Ovary (tissue), 9 donors: ENCODE results near the gene HMGCS2. TPM values are rescaled to one million over a fixed set of nuclear protein-coding genes. Genes with fewer than 3 reads are reported as not detected.
A peak's percentile ranks its signal among the peaks of the same experiment; 100 is the strongest.

Source experiments
- DNase-seq, 5 donors: peaks; one replicate each; pipeline ENCODE4 v3.0.0-alpha.2; 2019 to 2020
- H3K27ac ChIP-seq, 2 donors: fragments of 200-600 bp; one replicate each; pipeline versions ENCODE4 v1.5.1 to v1.8.0; 2019 to 2022
- H3K27me3 ChIP-seq: fragments of 200-600 bp; one replicate; pipeline ENCODE4 v1.8.0; 2022
- H3K36me3 ChIP-seq: fragments of 200-600 bp; sonication (generic); one replicate; pipeline ENCODE4 v1.5.1; 2019
- H3K4me1 ChIP-seq: one replicate; pipeline ENCODE4 v1.8.1; 2013; ENCODE audit warnings: mild to moderate bottlenecking, moderate library complexity; ENCODE audit not compliant: insufficient read depth
- H3K4me3 ChIP-seq: fragments of 200-600 bp; sonication (generic); one replicate; pipeline ENCODE4 v1.5.1; 2017
- H3K9me3 ChIP-seq, 2 donors: fragments of 200-600 bp in 1 of 2; sonication (generic) in 1 of 2; one replicate each; pipeline versions ENCODE4 v1.5.1 to v1.8.1; 2013 to 2019; ENCODE audit warnings: mild to moderate bottlenecking in 1 of 2, moderate library complexity in 1 of 2
- CTCF ChIP-seq, 3 donors: fragments of 450-650 bp in 2 of 3; fragments of 200-600 bp in 1 of 3; IDR thresholded peaks; one replicate each; pipeline versions ENCODE4 v1.5.1 to v1.8.0; 2016 to 2022; ENCODE audit warnings: antibody characterized with exemption in 3 of 3, mild to moderate bottlenecking in 1 of 3
- EP300 ChIP-seq: sonication (generic); formaldehyde crosslinking; IDR thresholded peaks from one replicate; pipeline ENCODE4 v1.6.1; 2017; ENCODE audit warnings: antibody characterized with exemption
- POLR2A ChIP-seq: fragments of 450-650 bp; IDR thresholded peaks from one replicate; pipeline ENCODE4 v1.6.1; 2017; ENCODE audit warnings: antibody characterized with exemption, mild to moderate bottlenecking, moderate library complexity
- WGBS, 3 donors: extraction: QIAGEN DNeasy Blood & Tissue Kit in 1 of 3; methylation state at CpG; one replicate each; pipeline versions ENCODE4 v1.1.5 to v1.1.7; 2013 to 2017; 5-methylcytosine and 5-hydroxymethylcytosine counted together
- intact Hi-C, 4 donors: fragments of 100-400 bp; cut with DNase I; formaldehyde crosslinking; loops; one replicate each; pipeline versions ENCODE4 v1.11.0 to v1.15.1; 2022 to 2023
- polyA plus RNA-seq, 2 donors: library from polyadenylated mRNA; stranded (reverse); fragments of 200-250 nt in 1 of 2; fragments of 350-450 nt in 1 of 2; fragmentation: Illumina TruSeq in 1 of 2; extraction: RNeasy Lipid Tissue Mini Kit (QIAGEN cat#74804) in 1 of 2; gene quantifications; one replicate each; pipeline ENCODE4 v1.2.3, GENCODE V29; 2013 to 2014
- total RNA-seq, 7 donors: library from RNA; depleted of rRNA in 2 of 7; stranded (reverse); fragments of >200 nt in 2 of 7; fragmentation: NEBNext Ultra II Directional in 3 of 7; extraction: Animal tissue kit (Norgen Biotek cat#: 25700) in 3 of 7; gene quantifications; one replicate each; pipeline versions ENCODE4 v1.1.0 to v1.2.4, GENCODE V29; 2016 to 2023
- donor health status: DM: no; HTN: no; CAD: no; lungs with moderate emphysema.
- donor health status: DM: no; HTN: no; CAD: no.
- donor health status: Bipolar disorder and iron deficiency.
- donor health status: DM: yes; HTN: yes; CAD: no.
- donor health status: DM: no; HTN: no; CAD: no.
- donor health status: DM: yes; HTN: yes; CAD: no.

Gene HMGCS2
- total and polyA plus RNA-seq, 9 donors = 0.12 to 1.7 (median 0.30) TPM; not detected in 2

GRCh38 chr1:119745034-119745433 is 23.7 kb downstream of the HMGCS2 start:
- 95 to 100% (median 96%) methylated on average over 1 of the region's 1 CpG for WGBS, 3 donors
- DNase-seq = no peak
- intact Hi-C loops = loop anchor here in 1 of 4 donors (10.0 kb wide), 1 partner anchor 60 kb away; no protein-coding TSS in a partner anchor

GRCh38 chr1:119744598-119744942 is 24.1 kb downstream of the HMGCS2 start:
- Histone ChIP-seq H3K27me3 (no peaks in the 10 kb centered on the region), H3K4me3 (no peak overlapping the region), H3K4me1 (peaks cover 9% of the 10 kb centered on the region), H3K36me3 (no peaks in the 10 kb centered on the region), H3K27ac (no peak overlapping the region), H3K9me3 (no peaks in the 10 kb centered on the region)
- 83 to 95% (median 88%) methylated on average over 1 of the region's 1 CpG for WGBS, 3 donors
- DNase-seq = no peak
- intact Hi-C loops = loop anchor here in 1 of 4 donors (10.0 kb wide), 1 partner anchor 60 kb away; no protein-coding TSS in a partner anchor
- TF ChIP-seq EP300 = no peak
- no peak for TF ChIP-seq POLR2A

More at GRCh38 chr1:119745034-119745433, 23.7 kb downstream of the HMGCS2 start:
- TF ChIP-seq EP300 = no peak
- TF ChIP-seq POLR2A = no peak
- no peak for TF ChIP-seq CTCF (IDR thresholded peaks at IDR 0.05)
- peaks cover 9% of the 10 kb centered on the region for H3K4me1 ChIP-seq
- no peak overlapping the region for H3K27ac ChIP-seq
- H3K36me3 ChIP-seq = no peaks in the 10 kb centered on the region
- H3K27me3 ChIP-seq = no peaks in the 10 kb centered on the region
- no peaks in the 10 kb centered on the region for H3K9me3 ChIP-seq
- H3K4me3 ChIP-seq = no peak overlapping the region

- WGBS, 3 donors = 27 to 31% (median 31%) methylated on average over 17 of the region's 17 CpGs
- DNase-seq = peak; percentile 65 to 77 (median 72)
These were observed 24.7 kb downstream of the HMGCS2 start for GRCh38 chr1:119743776-119744597.

GRCh38 chr1:119743308-119743707 is 25.4 kb downstream of the HMGCS2 start:
- Histone ChIP-seq H3K4me1 (peaks cover 9% of the 10 kb centered on the region), H3K36me3 (no peaks in the 10 kb centered on the region), H3K27ac (no peak overlapping the region), H3K27me3 (no peaks in the 10 kb centered on the region), H3K9me3 (no peaks in the 10 kb centered on the region), H3K4me3 (no peak overlapping the region)
- no peak for TF ChIP-seq CTCF (IDR thresholded peaks at IDR 0.05)
- no peak for TF ChIP-seq EP300
- TF ChIP-seq POLR2A = no peak
- WGBS, 3 donors = 32 to 37% (median 34%) methylated on average over 3 of the region's 3 CpGs
- peak in 1 of 5 donors; percentile 44 for DNase-seq
- intact Hi-C loops = loop anchor here in 1 of 4 donors (10.0 kb wide), 1 partner anchor 61 kb away; no protein-coding TSS in a partner anchor

More at GRCh38 chr1:119743776-119744597, 24.7 kb downstream of the HMGCS2 start:
- Histone ChIP-seq H3K9me3 (no peaks in the 10 kb centered on the region), H3K36me3 (no peaks in the 10 kb centered on the region), H3K4me3 (no peak overlapping the region), H3K27ac (no peak overlapping the region), H3K4me1 (peaks cover 9% of the 10 kb centered on the region), H3K27me3 (no peaks in the 10 kb centered on the region)
- peak; percentile 64 to 79 (median 68) for TF ChIP-seq CTCF (IDR thresholded peaks at IDR 0.05)
- TF ChIP-seq POLR2A = no peak
- intact Hi-C loops = loop anchor here in 1 of 4 donors (10.0 kb wide), 1 partner anchor 61 kb away; no protein-coding TSS in a partner anchor

GRCh38 chr1:119742677-119743076 is 26.0 kb downstream of the HMGCS2 start:
- H3K9me3 ChIP-seq = no peaks in the 10 kb centered on the region
- H3K27ac ChIP-seq = no peak overlapping the region
- no peak for TF ChIP-seq POLR2A
- TF ChIP-seq EP300 = no peak
- no peak for TF ChIP-seq CTCF (IDR thresholded peaks at IDR 0.05)
- H3K27me3 ChIP-seq = no peaks in the 10 kb centered on the region
- 77 to 89% (median 81%) methylated on average over 7 of the region's 7 CpGs for WGBS, 3 donors
- intact Hi-C loops = loop anchor here in 1 of 4 donors (10.0 kb wide), 1 partner anchor 62 kb away; no protein-coding TSS in a partner anchor
- no peak for DNase-seq
- peaks cover 8% of the 10 kb centered on the region for H3K4me1 ChIP-seq
- H3K36me3 ChIP-seq = no peaks in the 10 kb centered on the region
- no peak overlapping the region for H3K4me3 ChIP-seq
